ENCODE data around the gene ZBTB25. TPM values are rescaled to one million over a fixed set of nuclear protein-coding genes. Genes with fewer than 3 reads are reported as not detected.

ZBTB25 gene
- total RNA-seq, 1 experiment from 2014 or later: 19.0 TPM

GRCh38 chr14:64463873-64464272 is 39.8 kb downstream of the ZBTB25 start:
- H2AFZ ChIP-seq (ENCODE audit: low read depth, low read length, poor library complexity, severe bottlenecking): no peak overlapping the region
- BruUV-seq (replicated peaks): no TSS peak
- no peak for ATAC-seq
- no peak overlapping the region for H3K27ac ChIP-seq (ENCODE audit: low read depth, low read length)
- no peaks in the 10 kb centered on the region for H4K20me1 ChIP-seq (ENCODE audit: insufficient read depth)
- no peaks in the 10 kb centered on the region for H3K79me2 ChIP-seq (ENCODE audit: insufficient read depth, low read length)
- peaks cover 5 to 13% of the 10 kb centered on the region in 2 experiments; a peak in 3 of 4 replicates for H3K36me3 ChIP-seq (ENCODE audit: control insufficient read depth in 1 of 2, insufficient read depth in 2 of 2, low read length in 2 of 2)
- CTCF ChIA-PET: interaction anchor here (1.0 kb wide), 1 partner anchor 29 kb away, joined by 3 read pairs; no protein-coding TSS in a partner anchor
- no peaks in the 10 kb centered on the region for H3K9me2 ChIP-seq (ENCODE audit: insufficient read depth)
- no peak for DNase-seq (ENCODE audit: low read depth, low spot score)
- TF ChIP-seq POLR2A (IDR thresholded peaks at IDR 0.05; ENCODE audit: borderline replicate concordance, extremely low read depth, insufficient read depth, insufficient read length) (no peak), SRF (IDR thresholded peaks at IDR 0.05; ENCODE audit: low read depth) (no peak), CTCF (IDR thresholded peaks at IDR 0.05 in 2 of 3, conservative IDR thresholded peaks at IDR 0.05 in 1 of 3; ENCODE audit: borderline replicate concordance in 1 of 3, insufficient read depth in 1 of 3, low read depth in 2 of 3, low read length in 2 of 3) (no peak), EZH2 (IDR thresholded peaks at IDR 0.05) (no peak), CBX3 (IDR thresholded peaks at IDR 0.05; ENCODE audit: low read depth) (no peak), EZH2phosphoT487 (IDR thresholded peaks at IDR 0.05; ENCODE audit: borderline replicate concordance) (no peak), FOSL1 (IDR thresholded peaks at IDR 0.05; ENCODE audit: low read depth) (no peak), ZBTB33 (IDR thresholded peaks at IDR 0.05; ENCODE audit: extremely low read depth, insufficient replicate concordance, low read length) (no peak), SIN3A (IDR thresholded peaks at IDR 0.05; ENCODE audit: low read depth) (no peak), ATF3 (IDR thresholded peaks at IDR 0.05) (no peak), JUND (IDR thresholded peaks at IDR 0.05) (no peak), TCF7L2 (IDR thresholded peaks at IDR 0.05; ENCODE audit: borderline replicate concordance, extremely low read depth, insufficient read depth, insufficient read length) (no peak), CEBPB (IDR thresholded peaks at IDR 0.05; ENCODE audit: low read depth) (no peak), POLR2AphosphoS5 (IDR thresholded peaks at IDR 0.05; ENCODE audit: low read depth, low read length) (no peak), ZFX (IDR thresholded peaks at IDR 0.05) (no peak), YY1 (IDR thresholded peaks at IDR 0.05; ENCODE audit: extremely low read depth, insufficient replicate concordance, low read depth, low read length) (no peak)
- POLR2A ChIA-PET: no interaction called here
- intact Hi-C loops (cut with micrococcal nuclease): no loop called here
- H3K4me1 ChIP-seq (ENCODE audit: control insufficient read depth in 1 of 2, insufficient read depth in 2 of 2, low read length in 2 of 2): peaks cover 0 to 4% of the 10 kb centered on the region in 2 experiments; a peak in 1 of 4 replicates
- no peak overlapping the region for H3K4me2 ChIP-seq (ENCODE audit: low read length)
- H3K27me3 ChIP-seq (ENCODE audit: insufficient read depth, low read length): no peaks in the 10 kb centered on the region
- RAD21 ChIA-PET (ENCODE audit: low non-redundant PET in 1 of 2, low total read pairs in 2 of 2, uncharacterized antibody in 2 of 2, unreplicated experiment in 2 of 2): no interaction called here
- H3K9ac ChIP-seq (ENCODE audit: low read length): no peak overlapping the region
- no peaks in the 10 kb centered on the region for H3K9me3 ChIP-seq (ENCODE audit: control insufficient read depth in 1 of 2, insufficient read depth in 1 of 2, low read depth in 1 of 2, low read length in 2 of 2)
- H3K4me3 ChIP-seq (replicated peaks in 1 of 2; ENCODE audit: low read depth in 1 of 2, low read length in 2 of 2): no peak overlapping the region

Data from HCT116 (cell line).